OCI-LY3 (cell line): Measurements from ENCODE around the gene KLF2.

Experiments used
- H2AFZ ChIP-seq: fragments of 200-600, 300-600 bp; shearing (Covaris generic); 2 replicates; pipeline ENCODE4 v1.6.0; 2014; ENCODE audit warnings: antibody characterized with exemption, low read depth, low read length
- H3K27ac ChIP-seq: fragments of 200-600, 300-600 bp; sonication (generic); 2 replicates; pipeline ENCODE4 v1.5.1; 2014; ENCODE audit warnings: mild to moderate bottlenecking, low read length, moderate library complexity, mixed read lengths
- H3K27me3 ChIP-seq: fragments of 200-600, 300-600 bp; sonication (generic); 2 replicates; pipeline ENCODE4 v1.6.1; 2014; ENCODE audit warnings: low read depth, low read length, mixed read lengths
- H3K36me3 ChIP-seq: fragments of 200-600, 300-600 bp; sonication (generic); replicated peaks from 2 replicates; pipeline ENCODE3; 2014; ENCODE audit warnings: low read depth, low read length, mixed read lengths
- H3K4me1 ChIP-seq: fragments of 300-600, 200-600 bp; sonication (generic); 2 replicates; pipeline ENCODE4 v1.6.1; 2014; ENCODE audit warnings: low read length, mixed read lengths
- H3K4me2 ChIP-seq: fragments of 200-600, 300-600 bp; sonication (generic); 2 replicates; pipeline ENCODE4 v1.6.1; 2014; ENCODE audit warnings: low read length, mixed read lengths
- H3K4me3 ChIP-seq: fragments of 300-600, 200-600 bp; sonication (generic); 2 replicates; pipeline ENCODE4 v1.5.1; 2014; ENCODE audit warnings: antibody characterized with exemption, mild to moderate bottlenecking, low read length, moderate library complexity
- H3K79me2 ChIP-seq: fragments of 300-600, 200-600 bp; shearing (Covaris generic); 2 replicates; pipeline ENCODE4 v1.6.1; 2014; ENCODE audit warnings: mild to moderate bottlenecking, low read length, mixed read lengths
- H3K9ac ChIP-seq: fragments of 300-600, 200-600 bp; shearing (Covaris generic); 2 replicates; pipeline ENCODE4 v1.6.0; 2014; ENCODE audit warnings: mild to moderate bottlenecking, low read length, moderate library complexity
- H3K9me3 ChIP-seq: fragments of 200-600, 300-600 bp; shearing (Covaris generic); 2 replicates; pipeline ENCODE4 v1.6.1; 2014; ENCODE audit warnings: low read length, mixed read lengths; ENCODE audit not compliant: insufficient read depth
- H4K20me1 ChIP-seq: fragments of 200-600, 300-600 bp; sonication (generic); 2 replicates; pipeline ENCODE4 v1.6.1; 2016; ENCODE audit warnings: low read length, mixed read lengths; ENCODE audit not compliant: insufficient read depth
- CTCF ChIP-seq: fragments of 200-600, 300-600 bp; sonication (generic); IDR thresholded peaks from 2 replicates; pipeline ENCODE4 v1.5.1; 2014; ENCODE audit warnings: antibody characterized with exemption, low read length, low read depth
- EZH2phosphoT487 ChIP-seq: fragments of 200-600 bp; shearing (Covaris generic); IDR thresholded peaks from 2 replicates; pipeline ENCODE4 v1.6.1; 2018; ENCODE audit warnings: antibody characterized with exemption, mixed run types, low read depth

Gene KLF2

DNA sequence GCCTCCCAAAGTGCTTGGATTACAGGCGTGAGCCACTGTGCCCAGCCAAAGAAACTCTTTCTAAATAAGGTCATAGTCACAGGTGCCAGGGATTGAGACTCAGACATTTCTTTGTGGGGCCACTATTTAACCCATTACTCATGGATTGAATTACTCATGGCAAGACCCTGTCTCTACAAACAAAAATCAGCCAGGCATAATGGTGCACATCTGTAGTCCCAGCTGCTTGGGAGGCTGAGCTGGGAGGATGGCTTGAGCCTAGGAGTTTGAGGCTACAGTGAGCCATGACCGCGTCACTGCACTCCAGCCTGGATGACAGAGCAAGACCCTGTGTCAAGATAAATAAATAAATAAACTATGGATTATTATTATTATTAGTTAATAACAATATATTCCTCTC lies 3.6 kb upstream of the KLF2 start:
- H3K36me3 ChIP-seq, result no peaks in the 10 kb centered on the region
- H3K9me3 ChIP-seq, result no peaks in the 10 kb centered on the region
- no peaks in the 10 kb centered on the region for H3K79me2 ChIP-seq
- H3K27ac ChIP-seq, result no peak overlapping the region
- peaks cover 48% of the 10 kb centered on the region for H3K27me3 ChIP-seq
- no peak overlapping the region for H3K9ac ChIP-seq
- H2AFZ ChIP-seq, result no peak overlapping the region
- H3K4me1 ChIP-seq, result no peaks in the 10 kb centered on the region
- H3K4me2 ChIP-seq, result no peak overlapping the region
- H3K4me3 ChIP-seq, result no peak overlapping the region
- no peak for TF ChIP-seq CTCF
- no peak for TF ChIP-seq EZH2phosphoT487
- peaks cover 2% of the 10 kb centered on the region; the same call in 1 of the 2 replicates for H4K20me1 ChIP-seq

DNA sequence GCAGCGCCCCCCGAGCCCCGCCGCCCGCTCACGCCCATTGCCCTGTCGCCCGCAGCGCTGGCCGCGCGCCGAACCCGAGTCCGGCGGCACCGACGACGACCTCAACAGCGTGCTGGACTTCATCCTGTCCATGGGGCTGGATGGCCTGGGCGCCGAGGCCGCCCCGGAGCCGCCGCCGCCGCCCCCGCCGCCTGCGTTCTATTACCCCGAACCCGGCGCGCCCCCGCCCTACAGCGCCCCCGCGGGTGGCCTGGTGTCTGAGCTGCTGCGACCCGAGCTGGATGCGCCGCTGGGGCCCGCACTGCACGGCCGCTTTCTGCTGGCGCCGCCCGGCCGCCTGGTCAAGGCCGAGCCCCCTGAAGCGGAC lies 518 bp downstream of the KLF2 start:
- no peak overlapping the region for H3K4me3 ChIP-seq
- peaks cover 62% of the 10 kb centered on the region for H3K27me3 ChIP-seq

DNA sequence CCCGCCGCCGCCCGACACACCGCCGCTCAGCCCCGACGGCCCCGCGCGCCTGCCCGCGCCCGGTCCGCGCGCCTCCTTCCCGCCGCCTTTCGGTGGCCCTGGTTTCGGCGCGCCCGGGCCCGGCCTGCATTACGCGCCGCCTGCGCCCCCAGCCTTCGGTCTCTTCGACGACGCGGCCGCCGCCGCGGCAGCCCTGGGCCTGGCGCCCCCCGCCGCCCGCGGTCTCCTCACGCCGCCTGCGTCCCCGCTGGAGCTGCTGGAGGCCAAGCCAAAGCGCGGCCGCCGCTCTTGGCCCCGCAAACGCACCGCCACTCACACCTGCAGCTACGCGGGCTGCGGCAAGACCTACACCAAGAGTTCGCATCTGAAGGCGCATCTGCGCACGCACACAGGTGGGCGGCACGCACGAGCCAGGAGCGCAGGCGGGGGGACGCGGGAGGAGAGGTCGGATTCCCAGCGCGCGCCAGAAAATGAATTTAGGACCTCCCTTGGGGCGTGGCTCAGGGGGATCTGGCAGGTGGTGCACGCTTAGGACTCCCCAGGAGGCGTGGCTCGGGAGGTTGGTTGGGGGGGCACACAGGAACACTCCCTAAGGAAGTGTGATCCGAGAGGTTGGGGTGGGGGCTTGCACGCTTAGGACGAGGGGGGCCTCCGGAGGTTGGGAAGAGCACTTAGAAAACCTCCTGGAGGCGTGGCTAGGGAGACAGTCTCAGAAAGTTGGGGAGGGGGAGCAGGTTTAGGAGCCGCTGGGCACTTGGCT lies 1.2 kb downstream of the KLF2 start:
- Histone ChIP-seq H3K27ac (no peak overlapping the region), H3K4me3 (no peak overlapping the region)
- TF ChIP-seq EZH2phosphoT487, result no peak
- no peak for TF ChIP-seq CTCF

More for the DNA sequence above, 518 bp downstream of the KLF2 start:
- Histone ChIP-seq H2AFZ (no peak overlapping the region), H4K20me1 (peaks cover 31% of the 10 kb centered on the region), H3K9me3 (no peaks in the 10 kb centered on the region), H3K9ac (no peak overlapping the region), H3K27ac (no peak overlapping the region), H3K4me2 (no peak overlapping the region), H3K4me1 (peaks cover 24% of the 10 kb centered on the region), H3K36me3 (no peaks in the 10 kb centered on the region), H3K79me2 (no peaks in the 10 kb centered on the region)
- TF ChIP-seq CTCF (no peak), EZH2phosphoT487 (no peak)

GRCh38 chr19:16326401-16327168 lies 2.0 kb downstream of the KLF2 start:
- no peaks in the 10 kb centered on the region for H3K9me3 ChIP-seq
- H3K4me3 ChIP-seq, result no peak overlapping the region
- no peaks in the 10 kb centered on the region for H3K36me3 ChIP-seq
- H3K79me2 ChIP-seq, result no peaks in the 10 kb centered on the region
- H3K4me1 ChIP-seq, result peaks cover 32% of the 10 kb centered on the region
- H3K4me2 ChIP-seq, result no peak overlapping the region
- H3K27me3 ChIP-seq, result peaks cover 73% of the 10 kb centered on the region
- TF ChIP-seq CTCF (no peak), EZH2phosphoT487 (no peak)
- no peak overlapping the region for H3K27ac ChIP-seq
- no peak overlapping the region for H2AFZ ChIP-seq
- H4K20me1 ChIP-seq, result peaks cover 36% of the 10 kb centered on the region
- H3K9ac ChIP-seq, result no peak overlapping the region

More for the DNA sequence above, 1.2 kb downstream of the KLF2 start:
- no peaks in the 10 kb centered on the region for H3K79me2 ChIP-seq
- peaks cover 32% of the 10 kb centered on the region for H4K20me1 ChIP-seq
- no peaks in the 10 kb centered on the region for H3K36me3 ChIP-seq
- H3K4me1 ChIP-seq, result peaks cover 31% of the 10 kb centered on the region
- H3K4me2 ChIP-seq, result no peak overlapping the region
- H3K27me3 ChIP-seq, result peaks cover 68% of the 10 kb centered on the region
- no peaks in the 10 kb centered on the region for H3K9me3 ChIP-seq
- H2AFZ ChIP-seq, result no peak overlapping the region
- no peak overlapping the region for H3K9ac ChIP-seq
